Measurements from ENCODE around the gene ARHGAP15.

ARHGAP15 gene

DNA sequence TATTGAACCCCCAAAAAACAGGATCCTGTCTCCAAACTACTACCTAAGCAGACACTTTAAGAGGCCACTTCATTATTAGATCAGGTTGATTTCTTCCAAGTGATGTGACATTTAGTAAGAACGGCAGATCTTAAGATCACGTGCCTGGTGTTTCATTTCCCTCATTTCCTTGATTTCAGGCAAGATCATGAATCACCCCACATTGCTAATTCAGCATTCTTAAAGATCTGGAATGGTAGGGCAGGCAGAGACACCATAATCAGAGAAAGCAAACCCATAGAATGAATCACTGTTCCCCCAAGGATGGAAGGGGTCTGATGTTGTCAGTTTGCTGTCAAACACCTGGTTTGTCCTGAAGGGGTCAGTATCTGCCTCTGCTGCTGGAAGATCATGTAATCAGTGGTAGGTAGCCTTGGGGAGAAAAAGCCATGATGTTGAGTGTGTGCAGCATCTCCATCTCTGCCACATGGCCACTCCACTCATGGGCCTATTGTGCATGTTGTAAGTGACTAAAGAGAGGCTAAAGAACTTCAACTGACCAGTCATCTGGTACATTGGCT, 133.9 kb downstream of the ARHGAP15 start:
- Mint-ChIP-seq H3K27ac (peak overlapping the region; percentile 99), H3K9me3 (ENCODE audit: low read depth) (peaks cover 6% of the 10 kb centered on the region), H3K36me3 (peaks cover 15% of the 10 kb centered on the region), H3K4me1 (ENCODE audit: low read depth) (peaks cover 60% of the 10 kb centered on the region), H3K27me3 (no peaks in the 10 kb centered on the region), H3K4me3 (peak overlapping the region; percentile 5)

DNA sequence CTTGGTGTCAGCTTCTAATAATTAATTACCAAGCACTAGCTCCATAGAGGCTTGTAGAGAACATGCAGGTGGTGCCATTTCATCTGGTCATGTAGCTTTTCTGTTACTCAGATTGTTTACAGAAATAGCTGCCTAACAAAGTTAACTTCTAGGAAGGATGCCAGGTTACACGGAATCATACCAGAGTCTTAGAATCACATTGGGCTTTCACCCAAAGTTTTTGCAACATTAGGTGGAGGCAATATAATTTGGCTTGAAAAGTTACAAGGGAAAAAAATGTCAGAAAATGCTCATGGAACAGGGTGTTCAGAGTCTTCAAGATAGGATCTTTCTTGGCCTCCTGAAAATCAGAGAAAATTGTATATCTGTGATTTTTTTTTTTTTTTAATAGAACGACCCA, 135.6 kb downstream of the ARHGAP15 start:
- Mint-ChIP-seq H3K27me3 (no peaks in the 10 kb centered on the region), H3K36me3 (peaks cover 18% of the 10 kb centered on the region), H3K27ac (no peak overlapping the region), H3K4me1 (ENCODE audit: low read depth) (peaks cover 48% of the 10 kb centered on the region), H3K4me3 (no peak overlapping the region), H3K9me3 (ENCODE audit: low read depth) (peaks cover 6% of the 10 kb centered on the region)

DNA sequence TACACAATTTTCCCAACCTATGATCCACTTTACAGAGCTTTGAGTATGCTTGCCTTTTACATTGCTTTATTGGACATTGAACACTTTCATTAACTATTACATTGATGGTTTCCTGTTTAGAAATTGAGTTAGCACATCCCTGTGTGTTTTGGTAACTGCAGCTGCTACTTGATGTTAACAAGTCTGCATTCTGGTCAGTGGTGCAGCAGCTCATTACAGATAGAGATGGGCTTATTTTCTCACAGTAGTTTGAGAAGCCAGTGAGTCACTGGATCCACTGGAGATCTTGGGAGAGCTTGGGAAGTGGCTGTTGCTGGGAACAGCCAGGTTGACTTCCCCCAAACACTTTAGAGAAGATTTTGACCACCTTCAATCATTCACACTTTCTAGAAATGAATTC, 150.5 kb downstream of the ARHGAP15 start:
- peaks cover 19% of the 10 kb centered on the region for H3K36me3 Mint-ChIP-seq
- no peaks in the 10 kb centered on the region for H3K9me3 Mint-ChIP-seq (ENCODE audit: low read depth)
- H3K27ac Mint-ChIP-seq, result peak overlapping the region; percentile 62
- no peak overlapping the region for H3K4me3 Mint-ChIP-seq
- no peaks in the 10 kb centered on the region for H3K27me3 Mint-ChIP-seq
- peaks cover 60% of the 10 kb centered on the region for H3K4me1 Mint-ChIP-seq (ENCODE audit: low read depth)

DNA sequence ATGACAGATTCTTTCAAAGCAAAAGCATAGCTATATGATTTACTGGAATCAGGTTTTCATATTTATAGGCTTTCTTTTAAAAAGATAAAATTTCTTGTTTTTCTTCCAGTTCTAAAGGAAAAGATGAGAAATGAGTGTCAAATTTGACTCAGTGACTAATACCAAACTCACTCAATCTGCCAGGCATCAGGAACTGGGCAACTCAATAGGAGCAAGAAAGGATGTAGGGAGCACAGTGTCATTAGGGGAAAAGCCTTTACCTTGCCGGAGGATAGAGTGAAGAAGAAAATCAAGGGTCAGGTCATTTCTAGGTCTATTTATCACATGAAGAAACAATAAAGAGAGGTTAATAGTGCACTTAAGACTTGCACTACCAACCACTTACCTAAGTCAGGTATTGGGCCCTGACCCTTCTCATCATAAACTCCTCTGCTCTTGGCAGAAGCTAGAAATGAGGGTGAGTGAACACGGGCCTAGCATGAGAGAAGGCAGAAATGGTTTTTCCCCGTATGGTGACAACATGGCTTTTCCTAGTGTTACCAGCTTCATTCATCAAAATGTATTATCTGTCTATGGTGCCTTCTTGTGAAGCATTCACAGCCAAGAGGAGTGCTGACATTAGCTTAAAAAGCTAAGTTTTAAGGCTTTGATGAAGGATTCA, 151.0 kb downstream of the ARHGAP15 start:
- Mint-ChIP-seq H3K27ac (peak overlapping the region; percentile 62), H3K4me3 (no peak overlapping the region), H3K27me3 (no peaks in the 10 kb centered on the region), H3K36me3 (peaks cover 19% of the 10 kb centered on the region), H3K9me3 (ENCODE audit: low read depth) (no peaks in the 10 kb centered on the region), H3K4me1 (ENCODE audit: low read depth) (peaks cover 60% of the 10 kb centered on the region)

DNA sequence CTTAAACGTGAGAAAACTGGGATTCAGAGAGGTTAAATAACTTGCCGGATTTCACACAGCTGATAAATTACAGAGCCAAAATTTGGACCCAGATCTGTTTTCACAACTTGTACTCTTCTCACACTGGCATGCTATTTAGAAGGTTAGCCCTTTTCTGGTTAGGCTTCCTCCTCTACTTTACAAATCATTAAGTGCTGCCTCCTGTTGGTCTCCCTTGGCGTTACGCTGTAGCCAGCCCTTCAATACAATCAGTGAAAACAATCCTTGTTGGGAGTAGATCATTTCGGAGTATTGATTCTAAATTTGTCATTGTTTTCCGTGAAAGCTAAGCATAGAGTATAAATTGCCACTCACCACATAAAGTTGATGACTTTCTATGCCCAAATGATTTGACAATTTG, 153.5 kb downstream of the ARHGAP15 start:
- Mint-ChIP-seq H3K9me3 (ENCODE audit: low read depth) (no peaks in the 10 kb centered on the region), H3K27ac (no peak overlapping the region), H3K27me3 (no peaks in the 10 kb centered on the region)

DNA sequence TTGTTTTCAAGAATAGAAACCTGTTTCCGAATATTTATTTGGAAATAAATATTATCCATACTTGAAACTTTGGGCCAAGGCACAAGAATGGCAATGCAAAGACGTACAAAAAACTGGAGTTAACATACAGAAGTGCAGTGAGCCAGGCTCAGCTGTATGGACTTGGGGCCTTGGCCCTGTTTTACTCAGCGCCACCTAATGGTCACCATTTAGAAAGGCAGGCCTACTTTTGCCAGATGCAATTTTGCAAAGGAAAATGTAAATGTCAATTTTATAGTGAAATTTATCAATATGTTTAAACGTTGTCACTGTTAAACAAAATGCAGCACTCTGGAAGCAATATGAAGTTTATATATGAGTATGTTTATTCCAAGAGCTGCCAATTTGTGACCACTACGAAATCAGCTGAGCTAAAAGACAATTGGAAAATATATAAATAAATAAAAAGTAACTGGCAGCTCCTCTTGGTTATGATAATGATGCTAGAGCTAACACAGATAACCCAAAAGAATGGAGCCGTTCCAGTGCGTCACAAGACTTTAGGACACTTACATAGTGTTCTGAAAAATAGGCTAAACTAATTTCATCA, 155.0 kb downstream of the ARHGAP15 start:
- H3K27me3 Mint-ChIP-seq, result no peaks in the 10 kb centered on the region
- no peak overlapping the region for H3K27ac Mint-ChIP-seq
- peaks cover 53% of the 10 kb centered on the region for H3K4me1 Mint-ChIP-seq (ENCODE audit: low read depth)
- H3K36me3 Mint-ChIP-seq, result peaks cover 13% of the 10 kb centered on the region
- H3K4me3 Mint-ChIP-seq, result no peak overlapping the region
- H3K9me3 Mint-ChIP-seq (ENCODE audit: low read depth), result no peaks in the 10 kb centered on the region

More for the DNA sequence above, 153.5 kb downstream of the ARHGAP15 start:
- peaks cover 48% of the 10 kb centered on the region for H3K4me1 Mint-ChIP-seq (ENCODE audit: low read depth)
- H3K4me3 Mint-ChIP-seq, result no peak overlapping the region
- H3K36me3 Mint-ChIP-seq, result peaks cover 8% of the 10 kb centered on the region

DNA sequence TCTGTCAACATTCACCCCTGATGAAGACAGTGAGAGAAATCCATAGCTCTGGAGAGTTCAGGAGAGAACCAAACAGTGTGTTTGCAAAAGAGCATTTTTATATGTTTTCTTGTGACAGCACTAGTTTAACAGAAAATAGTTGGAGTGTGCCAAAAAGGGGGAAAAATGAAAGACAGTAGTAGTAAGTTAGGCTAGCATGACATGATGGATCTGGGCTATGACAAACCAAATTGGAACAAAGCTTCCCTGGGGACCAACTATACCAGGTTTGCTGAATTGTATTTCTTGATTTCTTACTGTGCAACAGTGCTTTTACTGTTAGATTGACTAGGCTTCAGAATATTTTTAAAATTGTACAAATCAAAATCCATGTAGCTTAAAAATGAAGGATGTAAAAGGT, 159.8 kb downstream of the ARHGAP15 start:
- Mint-ChIP-seq H3K4me1 (ENCODE audit: low read depth) (peaks cover 38% of the 10 kb centered on the region), H3K4me3 (no peak overlapping the region), H3K27me3 (no peaks in the 10 kb centered on the region), H3K9me3 (ENCODE audit: low read depth) (no peaks in the 10 kb centered on the region), H3K36me3 (peaks cover 10% of the 10 kb centered on the region), H3K27ac (no peak overlapping the region)

DNA sequence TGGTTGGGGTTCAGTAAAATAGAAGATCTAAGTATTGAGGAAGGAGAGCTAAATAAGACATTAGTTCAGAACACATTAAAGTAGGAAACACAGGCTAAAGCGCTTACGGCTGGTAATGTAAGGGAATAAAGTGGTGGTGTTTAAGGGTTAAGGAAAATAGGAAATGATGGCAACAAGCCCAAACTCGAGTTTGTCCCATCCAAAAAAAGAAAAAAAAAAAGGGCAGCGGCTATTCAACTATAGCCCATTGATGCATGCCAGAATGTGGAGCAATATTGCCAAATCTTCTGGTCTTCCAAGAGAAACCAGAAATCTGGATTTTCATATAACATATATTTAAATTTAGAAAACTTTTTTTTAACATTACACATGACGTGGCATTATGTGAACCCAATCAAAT, 161.0 kb downstream of the ARHGAP15 start:
- H3K27ac Mint-ChIP-seq, result peak overlapping the region; percentile 72
- no peak overlapping the region for H3K4me3 Mint-ChIP-seq
- peaks cover 39% of the 10 kb centered on the region for H3K4me1 Mint-ChIP-seq (ENCODE audit: low read depth)
- peaks cover 12% of the 10 kb centered on the region for H3K36me3 Mint-ChIP-seq
- H3K27me3 Mint-ChIP-seq, result no peaks in the 10 kb centered on the region
- no peaks in the 10 kb centered on the region for H3K9me3 Mint-ChIP-seq (ENCODE audit: low read depth)

DNA sequence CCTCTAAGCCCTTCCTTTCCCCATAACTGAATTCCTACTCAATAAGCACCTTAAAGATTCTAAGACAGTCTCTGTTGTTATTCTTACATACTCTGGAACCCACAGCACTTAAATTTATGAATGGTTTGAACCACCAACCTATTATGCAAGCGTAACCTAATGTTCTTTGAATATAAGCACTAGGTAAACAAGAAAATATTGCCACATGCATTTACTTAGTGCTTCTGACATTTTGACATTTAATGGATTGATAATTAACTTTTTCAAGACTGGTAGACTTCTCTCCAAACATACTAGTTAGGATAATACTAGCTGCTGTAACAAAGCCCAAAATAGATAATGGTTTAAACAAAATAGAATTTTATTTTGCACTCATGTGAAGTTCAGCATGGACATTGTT, 164.8 kb downstream of the ARHGAP15 start:
- H3K27ac Mint-ChIP-seq, result no peak overlapping the region
- no peaks in the 10 kb centered on the region for H3K27me3 Mint-ChIP-seq
- no peak overlapping the region for H3K4me3 Mint-ChIP-seq
- H3K9me3 Mint-ChIP-seq (ENCODE audit: low read depth), result no peaks in the 10 kb centered on the region
- H3K4me1 Mint-ChIP-seq (ENCODE audit: low read depth), result peaks cover 37% of the 10 kb centered on the region
- peaks cover 12% of the 10 kb centered on the region for H3K36me3 Mint-ChIP-seq

DNA sequence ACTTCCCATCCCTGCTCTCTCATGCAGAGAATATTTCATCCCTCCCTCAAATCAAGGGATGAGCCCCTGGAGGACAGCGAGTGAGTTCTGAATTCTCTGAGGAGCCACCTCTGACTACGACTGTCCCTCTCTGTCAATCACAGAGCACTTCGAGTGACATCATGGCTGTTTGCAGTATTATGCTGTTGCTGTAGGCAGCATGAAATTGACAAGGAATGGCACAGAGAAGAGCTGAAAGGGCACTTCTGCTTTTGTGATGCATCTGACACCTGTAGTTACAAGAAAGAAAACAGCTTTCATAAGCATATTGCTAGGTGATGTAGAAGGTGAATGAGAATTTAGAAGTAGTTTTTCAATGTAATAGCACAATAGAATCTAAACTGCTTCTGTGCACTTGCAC, 166.9 kb downstream of the ARHGAP15 start:
- no peaks in the 10 kb centered on the region for H3K27me3 Mint-ChIP-seq
- H3K27ac Mint-ChIP-seq, result peak overlapping the region; percentile 16
- no peaks in the 10 kb centered on the region for H3K9me3 Mint-ChIP-seq (ENCODE audit: low read depth)
- peaks cover 33% of the 10 kb centered on the region for H3K4me1 Mint-ChIP-seq (ENCODE audit: low read depth)
- peaks cover 16% of the 10 kb centered on the region for H3K36me3 Mint-ChIP-seq
- H3K4me3 Mint-ChIP-seq, result no peak overlapping the region

DNA sequence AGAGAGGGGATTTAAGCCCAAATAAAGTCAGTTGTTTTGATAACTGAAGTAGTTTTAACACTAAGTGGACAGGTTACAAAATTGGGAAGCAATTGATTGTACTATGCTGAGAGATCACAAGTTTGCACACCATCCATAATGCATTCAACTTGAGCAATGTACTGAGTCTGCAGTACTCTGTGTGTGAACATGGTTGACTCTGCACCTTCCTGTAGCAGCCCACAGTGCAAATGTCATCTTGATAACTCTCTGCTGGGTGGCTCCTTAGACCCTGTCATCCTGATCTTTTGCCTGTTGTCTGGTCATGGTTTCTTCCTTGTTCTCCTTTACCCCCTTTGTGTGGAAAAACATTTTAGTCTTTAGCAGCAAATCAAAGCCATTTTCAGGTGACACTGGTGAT, 168.0 kb downstream of the ARHGAP15 start:
- H3K27ac Mint-ChIP-seq, result peak overlapping the region; percentile 6
- H3K4me3 Mint-ChIP-seq, result no peak overlapping the region
- peaks cover 16% of the 10 kb centered on the region for H3K36me3 Mint-ChIP-seq
- no peaks in the 10 kb centered on the region for H3K9me3 Mint-ChIP-seq (ENCODE audit: low read depth)
- H3K27me3 Mint-ChIP-seq, result no peaks in the 10 kb centered on the region
- H3K4me1 Mint-ChIP-seq (ENCODE audit: low read depth), result peaks cover 30% of the 10 kb centered on the region

DNA sequence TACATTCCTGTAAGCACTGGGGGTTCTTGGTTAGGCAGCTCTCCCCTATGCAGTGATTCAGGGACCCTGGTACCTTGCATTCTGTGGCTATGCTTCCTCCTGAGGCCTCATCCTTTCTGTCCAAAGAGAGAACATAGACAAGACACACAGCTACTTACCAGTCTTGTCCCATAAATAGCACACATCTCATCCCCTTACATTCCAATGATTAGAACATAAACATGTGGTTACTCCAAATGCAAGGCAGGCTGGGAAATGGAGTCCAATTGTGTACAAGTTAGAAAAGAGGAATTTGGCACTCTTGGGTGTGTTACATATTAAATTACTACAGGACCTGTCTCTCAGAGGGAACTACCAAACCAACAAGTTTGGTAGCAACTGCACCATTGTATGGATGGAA, 171.3 kb downstream of the ARHGAP15 start:
- H3K27me3 Mint-ChIP-seq, result no peaks in the 10 kb centered on the region
- H3K4me1 Mint-ChIP-seq (ENCODE audit: low read depth), result peaks cover 25% of the 10 kb centered on the region
- no peak overlapping the region for H3K27ac Mint-ChIP-seq
- no peaks in the 10 kb centered on the region for H3K9me3 Mint-ChIP-seq (ENCODE audit: low read depth)
- peaks cover 16% of the 10 kb centered on the region for H3K36me3 Mint-ChIP-seq
- no peak overlapping the region for H3K4me3 Mint-ChIP-seq

DNA sequence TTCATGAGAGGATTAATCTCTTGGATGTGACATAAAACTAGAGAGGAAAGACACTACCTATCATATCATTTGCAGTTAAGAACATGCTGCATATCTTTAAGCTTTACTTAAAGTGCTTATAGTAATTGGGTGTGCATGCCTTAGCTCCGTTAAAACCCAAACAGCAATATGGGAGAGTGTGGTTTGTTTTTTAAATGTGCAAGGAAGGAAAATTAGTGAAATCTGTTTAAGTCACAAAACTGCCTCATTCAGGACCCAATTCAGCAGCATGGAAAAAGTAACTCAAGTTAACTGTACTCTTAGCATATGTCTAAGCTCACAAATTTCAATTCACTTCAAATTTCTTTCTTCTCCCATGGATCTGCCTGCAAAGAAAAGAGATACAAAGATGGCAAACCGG, 182.2 kb downstream of the ARHGAP15 start:
- H3K27me3 Mint-ChIP-seq, result no peaks in the 10 kb centered on the region
- H3K36me3 Mint-ChIP-seq, result peaks cover 5% of the 10 kb centered on the region
- H3K27ac Mint-ChIP-seq, result peak overlapping the region; percentile 9
- peaks cover 39% of the 10 kb centered on the region for H3K4me1 Mint-ChIP-seq (ENCODE audit: low read depth)
- H3K9me3 Mint-ChIP-seq (ENCODE audit: low read depth), result no peaks in the 10 kb centered on the region
- H3K4me3 Mint-ChIP-seq, result no peak overlapping the region

DNA sequence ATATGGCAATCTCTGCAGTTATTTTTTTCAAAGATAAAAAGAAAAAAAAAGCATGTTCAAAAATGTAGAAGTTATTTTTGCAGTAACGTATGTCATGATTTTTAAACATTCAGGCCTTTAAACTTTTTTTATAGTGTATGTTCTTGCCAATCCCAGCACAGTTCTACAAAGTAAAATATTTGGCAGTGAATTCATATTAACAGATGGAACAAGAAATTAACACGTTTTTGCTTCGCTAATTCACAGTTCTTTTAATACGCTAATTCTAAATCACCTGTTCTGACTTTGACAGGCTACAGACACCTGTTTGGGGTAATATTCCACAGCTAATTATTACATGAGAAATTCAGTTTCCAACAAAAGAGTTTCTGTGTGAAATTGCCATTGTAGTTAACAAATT, 183.2 kb downstream of the ARHGAP15 start:
- H3K36me3 Mint-ChIP-seq, result peaks cover 5% of the 10 kb centered on the region
- no peak overlapping the region for H3K4me3 Mint-ChIP-seq
- H3K4me1 Mint-ChIP-seq (ENCODE audit: low read depth), result peaks cover 37% of the 10 kb centered on the region
- no peak overlapping the region for H3K27ac Mint-ChIP-seq
- no peaks in the 10 kb centered on the region for H3K27me3 Mint-ChIP-seq
- H3K9me3 Mint-ChIP-seq (ENCODE audit: low read depth), result no peaks in the 10 kb centered on the region

DNA sequence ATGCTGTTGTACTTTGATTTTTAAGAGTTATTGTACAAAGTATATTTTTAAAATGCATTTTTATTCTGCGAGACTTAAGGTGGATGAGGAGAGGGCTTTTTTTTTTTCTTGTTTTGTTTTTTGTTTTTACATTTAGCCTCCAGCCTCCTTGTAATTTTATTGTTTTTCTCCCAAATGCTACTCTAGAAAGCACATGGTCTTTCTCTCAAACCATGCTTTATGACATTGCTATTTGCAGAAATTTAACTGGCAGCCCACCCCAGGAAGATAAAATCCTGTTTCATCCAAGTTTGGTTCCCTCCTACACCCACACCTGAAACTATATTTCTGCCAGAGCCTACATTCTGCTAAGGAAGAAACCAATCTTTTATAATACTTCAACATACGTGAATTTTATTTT, 184.6 kb downstream of the ARHGAP15 start:
- no peaks in the 10 kb centered on the region for H3K9me3 Mint-ChIP-seq (ENCODE audit: low read depth)
- H3K4me1 Mint-ChIP-seq (ENCODE audit: low read depth), result peaks cover 34% of the 10 kb centered on the region
- no peak overlapping the region for H3K4me3 Mint-ChIP-seq
- peaks cover 8% of the 10 kb centered on the region for H3K36me3 Mint-ChIP-seq
- H3K27ac Mint-ChIP-seq, result no peak overlapping the region
- no peaks in the 10 kb centered on the region for H3K27me3 Mint-ChIP-seq

DNA sequence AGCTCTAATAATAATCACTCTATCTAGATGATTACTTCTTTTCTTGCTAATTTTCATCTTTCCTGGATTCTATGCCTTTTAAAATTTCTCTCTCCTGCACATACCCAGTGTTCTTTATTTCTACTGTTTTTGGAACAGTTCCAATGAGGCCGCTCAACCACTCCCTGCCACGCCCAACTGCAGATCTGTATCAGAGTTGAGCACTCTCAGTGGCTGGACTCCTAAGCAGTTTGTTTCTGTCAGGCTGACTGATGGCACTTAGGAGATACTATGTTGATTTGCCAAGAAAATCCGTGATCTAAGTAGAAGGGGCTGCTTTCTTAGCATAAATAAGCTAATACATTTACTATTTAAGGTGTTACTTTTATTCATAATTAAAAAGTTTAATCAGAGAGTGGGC, 192.8 kb downstream of the ARHGAP15 start:
- Mint-ChIP-seq H3K9me3 (ENCODE audit: low read depth) (peaks cover 3% of the 10 kb centered on the region), H3K27ac (no peak overlapping the region), H3K4me1 (ENCODE audit: low read depth) (peaks cover 64% of the 10 kb centered on the region), H3K4me3 (no peak overlapping the region), H3K36me3 (peaks cover 31% of the 10 kb centered on the region), H3K27me3 (no peaks in the 10 kb centered on the region)
